Fibroblast of mammary gland (primary cell): Measurements from ENCODE around the gene KPRP.
A peak's percentile ranks its signal among the peaks of the same experiment; 100 is the strongest.

Source experiments
- DNase-seq: peaks from one replicate; pipeline ENCODE4 v3.0.0-alpha.2; 2010; ENCODE audit warnings: low read depth
- H3K4me3 ChIP-seq: 2 replicates; pipeline ENCODE4 v1.5.1; 2011; ENCODE audit warnings: low read depth, mild to moderate bottlenecking, low read length, moderate library complexity; ENCODE audit not compliant: control insufficient read depth
- TF ChIP-seq, protein P1 (sequence below): conservative IDR thresholded peaks from 2 replicates; pipeline ENCODE4 v1.5.1; 2011; ENCODE audit warnings: low read depth, low read length, inconsistent platforms; ENCODE audit not compliant: control insufficient read depth, insufficient read depth

The KPRP gene

DNA sequence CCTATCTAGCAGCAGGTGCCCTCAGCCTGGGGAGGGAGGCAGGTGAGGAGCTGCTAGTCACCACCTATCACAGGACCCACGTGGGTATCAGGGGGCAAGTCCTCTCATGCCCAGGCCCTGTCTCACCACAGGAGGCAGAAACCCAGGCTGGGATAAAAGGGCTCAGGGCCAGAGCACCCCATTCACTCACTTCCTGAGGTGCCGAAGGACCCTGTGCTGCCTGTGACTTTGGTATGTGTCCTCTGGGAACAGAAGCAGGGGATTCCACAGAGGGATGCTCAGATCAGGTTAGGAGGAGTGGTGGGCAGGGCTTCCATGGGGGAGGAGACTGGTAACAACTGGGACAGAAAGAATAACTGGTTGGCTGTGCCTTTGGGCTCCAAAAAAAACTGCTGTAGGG, 28.3 kb downstream of the KPRP start, which contains the start of gene LCE1E:
TSS of gene LCE1E (plus strand) at position 181 of the 400 bp plus-strand sequence. CDS start 1,043 bp downstream, outside the sequence.
- TF ChIP-seq, protein P1, sequence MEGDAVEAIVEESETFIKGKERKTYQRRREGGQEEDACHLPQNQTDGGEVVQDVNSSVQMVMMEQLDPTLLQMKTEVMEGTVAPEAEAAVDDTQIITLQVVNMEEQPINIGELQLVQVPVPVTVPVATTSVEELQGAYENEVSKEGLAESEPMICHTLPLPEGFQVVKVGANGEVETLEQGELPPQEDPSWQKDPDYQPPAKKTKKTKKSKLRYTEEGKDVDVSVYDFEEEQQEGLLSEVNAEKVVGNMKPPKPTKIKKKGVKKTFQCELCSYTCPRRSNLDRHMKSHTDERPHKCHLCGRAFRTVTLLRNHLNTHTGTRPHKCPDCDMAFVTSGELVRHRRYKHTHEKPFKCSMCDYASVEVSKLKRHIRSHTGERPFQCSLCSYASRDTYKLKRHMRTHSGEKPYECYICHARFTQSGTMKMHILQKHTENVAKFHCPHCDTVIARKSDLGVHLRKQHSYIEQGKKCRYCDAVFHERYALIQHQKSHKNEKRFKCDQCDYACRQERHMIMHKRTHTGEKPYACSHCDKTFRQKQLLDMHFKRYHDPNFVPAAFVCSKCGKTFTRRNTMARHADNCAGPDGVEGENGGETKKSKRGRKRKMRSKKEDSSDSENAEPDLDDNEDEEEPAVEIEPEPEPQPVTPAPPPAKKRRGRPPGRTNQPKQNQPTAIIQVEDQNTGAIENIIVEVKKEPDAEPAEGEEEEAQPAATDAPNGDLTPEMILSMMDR = no peak
- H3K4me3 ChIP-seq = no peak within 1 kb of the TSS
- no peak for DNase-seq

DNA sequence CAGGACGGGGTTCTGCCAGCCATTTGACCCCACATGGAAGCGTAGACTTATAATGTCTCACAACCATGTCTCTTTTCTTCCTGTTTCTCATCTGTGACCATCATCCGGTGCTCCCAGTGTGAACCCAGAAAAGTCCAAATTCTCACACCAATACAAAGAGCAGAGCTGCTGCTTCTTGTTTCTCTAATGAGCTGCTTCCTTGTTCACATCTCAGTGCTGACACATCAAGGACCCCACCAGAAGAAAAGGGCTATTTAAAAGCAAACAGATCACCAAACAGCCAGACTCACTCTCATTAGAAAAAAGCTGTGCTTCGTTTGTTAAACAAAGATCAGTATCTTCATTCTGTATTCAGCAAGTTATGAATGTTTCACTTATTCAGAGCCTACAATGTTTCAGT, 37.9 kb downstream of the KPRP start:
- no peak for DNase-seq
- no peak overlapping the region for H3K4me3 ChIP-seq
- TF ChIP-seq, protein P1 = no peak

DNA sequence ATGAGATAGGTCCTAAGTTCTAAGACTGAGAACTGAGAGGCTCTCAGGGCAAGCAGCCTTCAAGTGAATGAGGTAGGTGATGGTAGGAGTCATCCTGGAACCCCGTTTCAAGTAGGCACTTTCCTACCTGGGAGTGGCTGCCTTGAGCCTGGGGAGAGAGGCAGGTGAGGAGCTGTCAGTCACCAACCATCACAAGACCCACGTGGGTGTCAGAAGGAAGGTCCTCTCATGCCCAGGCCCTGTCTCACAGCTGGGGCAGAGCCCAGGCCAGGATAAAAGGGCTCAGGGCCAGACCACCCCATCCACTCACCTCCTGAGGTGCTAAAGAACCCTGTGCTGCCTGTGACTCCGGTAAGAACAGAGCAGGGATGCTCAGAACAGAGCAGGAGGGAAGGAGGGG, 38.6 kb downstream of the KPRP start, which contains the start of gene LCE1D:
TSS of gene LCE1D (plus strand) at position 301 of the 400 bp plus-strand sequence. CDS start 1,074 bp downstream, outside the sequence.
- H3K4me3 ChIP-seq = no peak within 1 kb of the TSS
- DNase-seq = no peak
- TF ChIP-seq, protein P1 = no peak

DNA sequence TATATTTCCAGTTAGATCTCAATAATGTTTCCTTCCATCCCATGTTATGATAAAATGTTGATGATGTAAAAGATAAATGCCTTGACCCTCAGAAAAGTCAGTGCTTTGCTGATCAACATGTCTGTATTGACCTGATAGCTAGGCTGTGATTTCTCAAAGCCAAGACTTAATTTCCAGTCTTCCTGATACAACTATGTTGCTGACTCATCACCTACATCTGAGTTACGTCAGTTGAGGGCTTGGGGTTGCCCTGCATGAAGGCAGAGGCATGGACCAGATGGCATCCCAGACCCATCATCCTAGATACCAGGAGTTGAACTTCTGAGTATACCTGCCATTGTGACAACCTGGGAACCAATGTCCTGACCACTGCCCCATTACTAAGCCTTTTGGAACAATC, 43.5 kb downstream of the KPRP start:
- no peak overlapping the region for H3K4me3 ChIP-seq
- TF ChIP-seq, protein P1 = no peak
- DNase-seq = peak; percentile 11

DNA sequence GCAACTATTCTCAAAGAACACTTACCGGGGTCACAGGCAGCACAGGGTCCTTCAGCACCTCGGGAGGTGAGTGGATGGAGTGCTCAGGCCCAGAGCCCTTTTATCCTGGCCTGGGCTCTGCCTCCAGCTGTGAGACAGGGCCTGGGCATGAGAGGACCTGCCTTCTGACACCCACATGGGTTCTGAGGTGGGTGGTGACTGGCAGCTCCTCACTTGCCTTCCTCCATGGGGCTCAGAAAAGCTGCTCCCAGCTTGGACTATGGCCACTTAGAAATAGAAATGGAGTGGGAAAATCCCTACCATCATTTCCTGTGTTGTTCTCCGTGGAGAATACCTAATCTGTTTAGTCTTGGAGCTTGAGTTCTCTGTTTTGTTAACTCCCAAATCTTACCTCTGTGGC, 48.8 kb downstream of the KPRP start, which contains the start of gene LCE1C:
TSS of gene LCE1C (minus strand) at position 76 of the 400 bp plus-strand sequence. CDS start 1,173 bp downstream, outside the sequence.
- DNase-seq = no peak
- H3K4me3 ChIP-seq = no peak within 1 kb of the TSS
- TF ChIP-seq, protein P1 = no peak

DNA sequence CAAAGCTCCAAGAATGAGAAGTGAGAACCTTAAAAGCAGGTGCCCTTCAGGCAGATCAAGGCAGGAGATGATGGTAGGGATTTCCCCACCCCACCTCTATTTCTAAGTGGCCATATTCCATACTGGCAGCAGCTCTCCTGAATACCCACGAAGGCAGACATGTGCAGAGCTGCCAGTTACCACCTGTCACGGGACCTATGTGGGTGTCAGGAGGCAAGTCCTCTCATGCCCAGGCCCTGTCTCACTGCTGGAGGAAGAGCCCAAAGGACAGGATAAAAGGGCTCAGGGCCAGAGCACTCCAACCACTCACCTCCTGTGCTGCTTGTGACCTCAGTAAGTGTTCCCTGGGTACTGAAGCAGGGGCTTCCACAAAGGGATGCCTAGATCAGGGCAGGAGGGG, 53.2 kb downstream of the KPRP start:
- no peak overlapping the region for H3K4me3 ChIP-seq
- TF ChIP-seq, protein P1 = no peak
- no peak for DNase-seq
